DOHH2 (cell line): ENCODE data around the gene PRDM16.

ENCODE experiments used
- EZH2phosphoT487 ChIP-seq: fragments of 200-600 bp; sonication (generic); IDR thresholded peaks from 2 replicates; pipeline ENCODE4 v1.6.1; 2017; ENCODE audit warnings: borderline replicate concordance, mild to moderate bottlenecking, antibody characterized with exemption, low read length, moderate library complexity, mixed read lengths
- TF ChIP-seq, protein P1 (sequence below): fragments of 200-600 bp; sonication (generic); IDR thresholded peaks from one replicate; pipeline ENCODE4 v1.5.1; 2014; ENCODE audit warnings: antibody characterized with exemption, mild to moderate bottlenecking, low read depth, low read length; ENCODE audit not compliant: poor library complexity, severe bottlenecking

DNA sequence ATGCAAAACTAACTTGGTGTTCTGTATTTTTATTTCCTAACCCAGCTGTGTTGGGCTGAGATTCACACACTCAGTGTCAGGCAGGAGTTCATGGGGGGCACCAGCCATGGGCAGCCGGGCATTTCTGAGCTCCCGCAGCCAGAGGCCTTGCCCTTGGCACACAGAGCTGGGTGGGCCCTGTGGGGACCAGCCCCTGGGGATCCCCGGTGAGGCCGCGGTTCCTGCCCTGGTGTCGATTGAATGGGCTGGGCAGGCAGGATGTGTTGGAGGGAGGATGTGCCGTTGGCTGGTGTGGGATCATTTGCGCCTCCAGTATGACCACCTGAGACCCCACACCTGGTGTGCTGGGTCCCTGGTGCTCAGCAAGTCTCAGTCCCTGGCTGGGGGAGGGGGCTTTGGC lies 91.0 kb downstream of the PRDM16 start:
- TF ChIP-seq, protein P1, sequence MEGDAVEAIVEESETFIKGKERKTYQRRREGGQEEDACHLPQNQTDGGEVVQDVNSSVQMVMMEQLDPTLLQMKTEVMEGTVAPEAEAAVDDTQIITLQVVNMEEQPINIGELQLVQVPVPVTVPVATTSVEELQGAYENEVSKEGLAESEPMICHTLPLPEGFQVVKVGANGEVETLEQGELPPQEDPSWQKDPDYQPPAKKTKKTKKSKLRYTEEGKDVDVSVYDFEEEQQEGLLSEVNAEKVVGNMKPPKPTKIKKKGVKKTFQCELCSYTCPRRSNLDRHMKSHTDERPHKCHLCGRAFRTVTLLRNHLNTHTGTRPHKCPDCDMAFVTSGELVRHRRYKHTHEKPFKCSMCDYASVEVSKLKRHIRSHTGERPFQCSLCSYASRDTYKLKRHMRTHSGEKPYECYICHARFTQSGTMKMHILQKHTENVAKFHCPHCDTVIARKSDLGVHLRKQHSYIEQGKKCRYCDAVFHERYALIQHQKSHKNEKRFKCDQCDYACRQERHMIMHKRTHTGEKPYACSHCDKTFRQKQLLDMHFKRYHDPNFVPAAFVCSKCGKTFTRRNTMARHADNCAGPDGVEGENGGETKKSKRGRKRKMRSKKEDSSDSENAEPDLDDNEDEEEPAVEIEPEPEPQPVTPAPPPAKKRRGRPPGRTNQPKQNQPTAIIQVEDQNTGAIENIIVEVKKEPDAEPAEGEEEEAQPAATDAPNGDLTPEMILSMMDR: no peak
- TF ChIP-seq EZH2phosphoT487: no peak
